ENCODE results near the gene CDC20. TPM values are rescaled to one million over a fixed set of nuclear protein-coding genes. Genes with fewer than 3 reads are reported as not detected.
A peak's percentile ranks its signal among the peaks of the same experiment; 100 is the strongest.

CDC20 gene
- total and polyA plus RNA-seq, 2 experiments from 2014 or later, result 207 to 252 TPM

DNA sequence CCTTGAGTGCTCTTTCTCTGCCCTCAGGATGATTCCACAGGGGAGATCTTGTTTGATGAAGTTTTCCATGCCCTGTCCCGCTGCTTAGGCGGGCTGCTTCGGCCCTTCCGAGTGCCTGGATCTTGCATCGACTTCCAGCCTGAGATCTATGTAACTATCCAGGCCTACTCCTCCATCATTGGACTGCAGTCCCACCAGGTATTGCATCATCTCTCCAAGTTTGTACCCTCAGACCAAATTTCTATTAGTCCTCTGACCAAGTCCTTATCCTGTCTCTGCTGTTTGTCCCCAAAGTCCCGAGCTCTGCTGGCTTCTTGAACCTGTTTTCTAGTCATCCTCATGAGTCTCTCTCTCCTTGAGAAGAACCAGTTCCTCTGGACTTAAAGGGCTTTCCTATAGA is 45.6 kb downstream of the CDC20 start:
- H3F3A ChIP-seq (replicated peaks; ENCODE audit: low read depth), result no peaks in the 10 kb centered on the region
- Mint-ChIP-seq H3K27me3 (ENCODE audit: insufficient read depth, low read depth, poor library complexity) (no peaks in the 10 kb centered on the region), H3K9me3 (no peaks in the 10 kb centered on the region), H3K36me3 (ENCODE audit: low read depth) (peaks cover 10% of the 10 kb centered on the region), H3K27ac (peak overlapping the region; percentile 26), H3K4me3 (no peak overlapping the region), H3K4me1 (no peaks in the 10 kb centered on the region)
- DNase-seq (ENCODE audit: low spot score), result no peak
- TF ChIP-seq, protein P1, sequence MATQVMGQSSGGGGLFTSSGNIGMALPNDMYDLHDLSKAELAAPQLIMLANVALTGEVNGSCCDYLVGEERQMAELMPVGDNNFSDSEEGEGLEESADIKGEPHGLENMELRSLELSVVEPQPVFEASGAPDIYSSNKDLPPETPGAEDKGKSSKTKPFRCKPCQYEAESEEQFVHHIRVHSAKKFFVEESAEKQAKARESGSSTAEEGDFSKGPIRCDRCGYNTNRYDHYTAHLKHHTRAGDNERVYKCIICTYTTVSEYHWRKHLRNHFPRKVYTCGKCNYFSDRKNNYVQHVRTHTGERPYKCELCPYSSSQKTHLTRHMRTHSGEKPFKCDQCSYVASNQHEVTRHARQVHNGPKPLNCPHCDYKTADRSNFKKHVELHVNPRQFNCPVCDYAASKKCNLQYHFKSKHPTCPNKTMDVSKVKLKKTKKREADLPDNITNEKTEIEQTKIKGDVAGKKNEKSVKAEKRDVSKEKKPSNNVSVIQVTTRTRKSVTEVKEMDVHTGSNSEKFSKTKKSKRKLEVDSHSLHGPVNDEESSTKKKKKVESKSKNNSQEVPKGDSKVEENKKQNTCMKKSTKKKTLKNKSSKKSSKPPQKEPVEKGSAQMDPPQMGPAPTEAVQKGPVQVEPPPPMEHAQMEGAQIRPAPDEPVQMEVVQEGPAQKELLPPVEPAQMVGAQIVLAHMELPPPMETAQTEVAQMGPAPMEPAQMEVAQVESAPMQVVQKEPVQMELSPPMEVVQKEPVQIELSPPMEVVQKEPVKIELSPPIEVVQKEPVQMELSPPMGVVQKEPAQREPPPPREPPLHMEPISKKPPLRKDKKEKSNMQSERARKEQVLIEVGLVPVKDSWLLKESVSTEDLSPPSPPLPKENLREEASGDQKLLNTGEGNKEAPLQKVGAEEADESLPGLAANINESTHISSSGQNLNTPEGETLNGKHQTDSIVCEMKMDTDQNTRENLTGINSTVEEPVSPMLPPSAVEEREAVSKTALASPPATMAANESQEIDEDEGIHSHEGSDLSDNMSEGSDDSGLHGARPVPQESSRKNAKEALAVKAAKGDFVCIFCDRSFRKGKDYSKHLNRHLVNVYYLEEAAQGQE (IDR thresholded peaks at IDR 0.05; ENCODE audit: unreplicated experiment), result no peak
- TF ChIP-seq NANOG (IDR thresholded peaks at IDR 0.05; ENCODE audit: borderline replicate concordance), result no peak
- TF ChIP-seq JUNB (IDR thresholded peaks at IDR 0.05; ENCODE audit: unreplicated experiment), result no peak
- no peak for TF ChIP-seq STAT1 (IDR thresholded peaks at IDR 0.05; ENCODE audit: unreplicated experiment)
- TF ChIP-seq, protein P2, sequence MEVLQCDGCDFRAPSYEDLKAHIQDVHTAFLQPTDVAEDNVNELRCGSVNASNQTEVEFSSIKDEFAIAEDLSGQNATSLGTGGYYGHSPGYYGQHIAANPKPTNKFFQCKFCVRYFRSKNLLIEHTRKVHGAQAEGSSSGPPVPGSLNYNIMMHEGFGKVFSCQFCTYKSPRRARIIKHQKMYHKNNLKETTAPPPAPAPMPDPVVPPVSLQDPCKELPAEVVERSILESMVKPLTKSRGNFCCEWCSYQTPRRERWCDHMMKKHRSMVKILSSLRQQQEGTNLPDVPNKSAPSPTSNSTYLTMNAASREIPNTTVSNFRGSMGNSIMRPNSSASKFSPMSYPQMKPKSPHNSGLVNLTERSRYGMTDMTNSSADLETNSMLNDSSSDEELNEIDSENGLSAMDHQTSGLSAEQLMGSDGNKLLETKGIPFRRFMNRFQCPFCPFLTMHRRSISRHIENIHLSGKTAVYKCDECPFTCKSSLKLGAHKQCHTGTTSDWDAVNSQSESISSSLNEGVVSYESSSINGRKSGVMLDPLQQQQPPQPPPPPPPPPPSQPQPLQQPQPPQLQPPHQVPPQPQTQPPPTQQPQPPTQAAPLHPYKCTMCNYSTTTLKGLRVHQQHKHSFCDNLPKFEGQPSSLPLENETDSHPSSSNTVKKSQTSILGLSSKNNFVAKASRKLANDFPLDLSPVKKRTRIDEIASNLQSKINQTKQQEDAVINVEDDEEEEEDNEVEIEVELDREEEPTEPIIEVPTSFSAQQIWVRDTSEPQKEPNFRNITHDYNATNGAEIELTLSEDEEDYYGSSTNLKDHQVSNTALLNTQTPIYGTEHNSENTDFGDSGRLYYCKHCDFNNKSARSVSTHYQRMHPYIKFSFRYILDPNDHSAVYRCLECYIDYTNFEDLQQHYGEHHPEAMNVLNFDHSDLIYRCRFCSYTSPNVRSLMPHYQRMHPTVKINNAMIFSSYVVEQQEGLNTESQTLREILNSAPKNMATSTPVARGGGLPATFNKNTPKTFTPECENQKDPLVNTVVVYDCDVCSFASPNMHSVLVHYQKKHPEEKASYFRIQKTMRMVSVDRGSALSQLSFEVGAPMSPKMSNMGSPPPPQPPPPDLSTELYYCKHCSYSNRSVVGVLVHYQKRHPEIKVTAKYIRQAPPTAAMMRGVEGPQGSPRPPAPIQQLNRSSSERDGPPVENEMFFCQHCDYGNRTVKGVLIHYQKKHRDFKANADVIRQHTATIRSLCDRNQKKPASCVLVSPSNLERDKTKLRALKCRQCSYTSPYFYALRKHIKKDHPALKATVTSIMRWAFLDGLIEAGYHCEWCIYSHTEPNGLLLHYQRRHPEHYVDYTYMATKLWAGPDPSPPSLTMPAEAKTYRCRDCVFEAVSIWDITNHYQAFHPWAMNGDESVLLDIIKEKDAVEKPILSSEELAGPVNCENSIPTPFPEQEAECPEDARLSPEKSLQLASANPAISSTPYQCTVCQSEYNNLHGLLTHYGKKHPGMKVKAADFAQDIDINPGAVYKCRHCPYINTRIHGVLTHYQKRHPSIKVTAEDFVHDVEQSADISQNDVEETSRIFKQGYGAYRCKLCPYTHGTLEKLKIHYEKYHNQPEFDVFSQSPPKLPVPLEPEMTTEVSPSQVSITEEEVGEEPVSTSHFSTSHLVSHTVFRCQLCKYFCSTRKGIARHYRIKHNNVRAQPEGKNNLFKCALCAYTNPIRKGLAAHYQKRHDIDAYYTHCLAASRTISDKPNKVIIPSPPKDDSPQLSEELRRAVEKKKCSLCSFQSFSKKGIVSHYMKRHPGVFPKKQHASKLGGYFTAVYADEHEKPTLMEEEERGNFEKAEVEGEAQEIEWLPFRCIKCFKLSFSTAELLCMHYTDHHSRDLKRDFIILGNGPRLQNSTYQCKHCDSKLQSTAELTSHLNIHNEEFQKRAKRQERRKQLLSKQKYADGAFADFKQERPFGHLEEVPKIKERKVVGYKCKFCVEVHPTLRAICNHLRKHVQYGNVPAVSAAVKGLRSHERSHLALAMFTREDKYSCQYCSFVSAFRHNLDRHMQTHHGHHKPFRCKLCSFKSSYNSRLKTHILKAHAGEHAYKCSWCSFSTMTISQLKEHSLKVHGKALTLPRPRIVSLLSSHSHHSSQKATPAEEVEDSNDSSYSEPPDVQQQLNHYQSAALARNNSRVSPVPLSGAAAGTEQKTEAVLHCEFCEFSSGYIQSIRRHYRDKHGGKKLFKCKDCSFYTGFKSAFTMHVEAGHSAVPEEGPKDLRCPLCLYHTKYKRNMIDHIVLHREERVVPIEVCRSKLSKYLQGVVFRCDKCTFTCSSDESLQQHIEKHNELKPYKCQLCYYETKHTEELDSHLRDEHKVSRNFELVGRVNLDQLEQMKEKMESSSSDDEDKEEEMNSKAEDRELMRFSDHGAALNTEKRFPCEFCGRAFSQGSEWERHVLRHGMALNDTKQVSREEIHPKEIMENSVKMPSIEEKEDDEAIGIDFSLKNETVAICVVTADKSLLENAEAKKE (CRISPR knock-in tag; IDR thresholded peaks at IDR 0.05), result no peak
- TF ChIP-seq EZH2 (IDR thresholded peaks at IDR 0.05; ENCODE audit: low read depth, unreplicated experiment), result no peak
- no peak for TF ChIP-seq EZH2phosphoT487 (IDR thresholded peaks at IDR 0.05; ENCODE audit: unreplicated experiment)
- no peak for TF ChIP-seq ZNF331 (CRISPR knock-in tag; IDR thresholded peaks at IDR 0.05; ENCODE audit: low read depth)
- TF ChIP-seq ZNF114 (CRISPR knock-in tag; IDR thresholded peaks at IDR 0.05), result no peak
- TF ChIP-seq, protein P3, sequence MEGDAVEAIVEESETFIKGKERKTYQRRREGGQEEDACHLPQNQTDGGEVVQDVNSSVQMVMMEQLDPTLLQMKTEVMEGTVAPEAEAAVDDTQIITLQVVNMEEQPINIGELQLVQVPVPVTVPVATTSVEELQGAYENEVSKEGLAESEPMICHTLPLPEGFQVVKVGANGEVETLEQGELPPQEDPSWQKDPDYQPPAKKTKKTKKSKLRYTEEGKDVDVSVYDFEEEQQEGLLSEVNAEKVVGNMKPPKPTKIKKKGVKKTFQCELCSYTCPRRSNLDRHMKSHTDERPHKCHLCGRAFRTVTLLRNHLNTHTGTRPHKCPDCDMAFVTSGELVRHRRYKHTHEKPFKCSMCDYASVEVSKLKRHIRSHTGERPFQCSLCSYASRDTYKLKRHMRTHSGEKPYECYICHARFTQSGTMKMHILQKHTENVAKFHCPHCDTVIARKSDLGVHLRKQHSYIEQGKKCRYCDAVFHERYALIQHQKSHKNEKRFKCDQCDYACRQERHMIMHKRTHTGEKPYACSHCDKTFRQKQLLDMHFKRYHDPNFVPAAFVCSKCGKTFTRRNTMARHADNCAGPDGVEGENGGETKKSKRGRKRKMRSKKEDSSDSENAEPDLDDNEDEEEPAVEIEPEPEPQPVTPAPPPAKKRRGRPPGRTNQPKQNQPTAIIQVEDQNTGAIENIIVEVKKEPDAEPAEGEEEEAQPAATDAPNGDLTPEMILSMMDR (conservative IDR thresholded peaks at IDR 0.05; ENCODE audit: low read depth in 2 of 2), result no peak
- no peak for TF ChIP-seq CREB1 (CRISPR knock-in tag; IDR thresholded peaks at IDR 0.05; ENCODE audit: low read depth)
- TF ChIP-seq, protein P4, sequence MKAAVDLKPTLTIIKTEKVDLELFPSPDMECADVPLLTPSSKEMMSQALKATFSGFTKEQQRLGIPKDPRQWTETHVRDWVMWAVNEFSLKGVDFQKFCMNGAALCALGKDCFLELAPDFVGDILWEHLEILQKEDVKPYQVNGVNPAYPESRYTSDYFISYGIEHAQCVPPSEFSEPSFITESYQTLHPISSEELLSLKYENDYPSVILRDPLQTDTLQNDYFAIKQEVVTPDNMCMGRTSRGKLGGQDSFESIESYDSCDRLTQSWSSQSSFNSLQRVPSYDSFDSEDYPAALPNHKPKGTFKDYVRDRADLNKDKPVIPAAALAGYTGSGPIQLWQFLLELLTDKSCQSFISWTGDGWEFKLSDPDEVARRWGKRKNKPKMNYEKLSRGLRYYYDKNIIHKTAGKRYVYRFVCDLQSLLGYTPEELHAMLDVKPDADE (IDR thresholded peaks at IDR 0.05), result no peak
- no peak for TF ChIP-seq POLR2AphosphoS5 (IDR thresholded peaks at IDR 0.05; ENCODE audit: low read depth)
- H2AFZ ChIP-seq, result no peak overlapping the region
- H3K9me2 ChIP-seq (ENCODE audit: insufficient read depth), result no peaks in the 10 kb centered on the region
- no peaks in the 10 kb centered on the region for H3K79me2 ChIP-seq (replicated peaks; ENCODE audit: insufficient read depth)
- H3K27ac ChIP-seq (ENCODE audit: low read depth), result no peak overlapping the region
- no peaks in the 10 kb centered on the region for H3K36me3 ChIP-seq (ENCODE audit: insufficient read depth)
- no peaks in the 10 kb centered on the region; the same call in 1 of the 2 replicates for H4K20me1 ChIP-seq (replicated peaks; ENCODE audit: insufficient read depth)
- no peak overlapping the region for H3K4me3 ChIP-seq
- H3K4me1 ChIP-seq (ENCODE audit: insufficient read depth), result no peaks in the 10 kb centered on the region
- ATAC-seq, result no peak
- H3K27me3 ChIP-seq (ENCODE audit: insufficient read depth), result no peaks in the 10 kb centered on the region
- no peak overlapping the region for H3K4me2 ChIP-seq

All from GM23338 (cell line).